WTC11 (cell line): Measurements from ENCODE around the gene FCN3. TPM values are rescaled to one million over a fixed set of nuclear protein-coding genes. Genes with fewer than 3 reads are reported as not detected.

Experiments
- ATAC-seq: fragments of 200-7000 bp; cut with Tn5 transposase; 2 replicates; pipeline ENCODE4 v1.10.0; 2021; ENCODE audit warnings: mild to moderate bottlenecking, moderate library complexity
- CTCF ChIA-PET: fragments of 300-600 bp; sonication (Branson Sonifier 250); formaldehyde crosslinking; loops from one replicate; lab custom pipeline; 2021; ENCODE audit warnings: antibody characterized with exemption; lab: Charles Lee
- POLR2A ChIA-PET: fragments of 350-600 bp; sonication (Branson Sonifier 250); formaldehyde crosslinking; loops from one replicate; lab custom pipeline; 2021; ENCODE audit warnings: antibody characterized with exemption; lab: Charles Lee
- DNase-seq: peaks from one replicate; pipeline ENCODE4 v3.0.0; 2021; ENCODE audit warnings: low spot score
- H3K27ac Mint-ChIP-seq: 2 replicates; pipeline ENCODE4 v1.8.0; 2021; ENCODE audit warnings: mixed read lengths
- H3K27me3 Mint-ChIP-seq: 2 replicates; pipeline ENCODE4 v1.8.0; 2021; ENCODE audit warnings: low read depth, mild to moderate bottlenecking, moderate library complexity, mixed read lengths
- H3K36me3 Mint-ChIP-seq: 2 replicates; pipeline ENCODE4 v1.8.0; 2021; ENCODE audit warnings: mixed read lengths
- H3K4me1 Mint-ChIP-seq: 2 replicates; pipeline ENCODE4 v1.8.0; 2022; ENCODE audit warnings: mixed read lengths
- H3K4me3 Mint-ChIP-seq: 2 replicates; pipeline ENCODE4 v1.8.0; 2021; ENCODE audit warnings: mild to moderate bottlenecking, moderate library complexity, mixed read lengths
- H3K9me3 Mint-ChIP-seq: 2 replicates; pipeline ENCODE4 v1.8.0; 2021; ENCODE audit warnings: mixed read lengths
- CREM ChIP-seq: sonication (generic); formaldehyde crosslinking; IDR thresholded peaks from 2 replicates; pipeline ENCODE4 v1.8.1; 2022; ENCODE audit warnings: mild to moderate bottlenecking, missing genetic modification reagents, moderate library complexity
- ELF4 ChIP-seq: sonication (generic); formaldehyde crosslinking; IDR thresholded peaks from 2 replicates; pipeline ENCODE4 v1.8.1; 2022; ENCODE audit warnings: low read depth, mild to moderate bottlenecking, moderate library complexity, missing genetic modification reagents
- EMX1 ChIP-seq: fragments of 250-450 bp; sonication (Bioruptor Pico); IDR thresholded peaks from 2 replicates; pipeline ENCODE4 v1.8.0; 2021; ENCODE audit warnings: mild to moderate bottlenecking
- FOXK1 ChIP-seq: sonication (generic); formaldehyde crosslinking; IDR thresholded peaks from 2 replicates; pipeline ENCODE4 v1.8.0; 2022; ENCODE audit warnings: mild to moderate bottlenecking, moderate library complexity, missing genetic modification reagents
- FOXP1 ChIP-seq: sonication (generic); formaldehyde crosslinking; IDR thresholded peaks from 2 replicates; pipeline ENCODE4 v1.8.0; 2022; ENCODE audit warnings: missing genetic modification reagents, mild to moderate bottlenecking, moderate library complexity, borderline replicate concordance
- FOXP4 ChIP-seq: sonication (generic); formaldehyde crosslinking; IDR thresholded peaks from 2 replicates; pipeline ENCODE4 v1.8.0; 2022; ENCODE audit warnings: mild to moderate bottlenecking, missing genetic modification reagents
- MAX ChIP-seq: sonication (generic); formaldehyde crosslinking; IDR thresholded peaks from 2 replicates; pipeline ENCODE4 v1.8.0; 2022; ENCODE audit warnings: mild to moderate bottlenecking, missing genetic modification reagents
- MLX ChIP-seq: sonication (generic); formaldehyde crosslinking; IDR thresholded peaks from 2 replicates; pipeline ENCODE4 v1.8.1; 2023; ENCODE audit warnings: mild to moderate bottlenecking, missing genetic modification reagents, moderate library complexity
- SMAD4 ChIP-seq: sonication (generic); formaldehyde crosslinking; IDR thresholded peaks from 2 replicates; pipeline ENCODE4 v1.8.0; 2022; ENCODE audit warnings: mild to moderate bottlenecking, missing genetic modification reagents
- STAT6 ChIP-seq: sonication (generic); formaldehyde crosslinking; conservative IDR thresholded peaks from 2 replicates; pipeline ENCODE4 v1.8.1; 2023; ENCODE audit warnings: mild to moderate bottlenecking, low read depth, missing genetic modification reagents, moderate library complexity
- TEAD4 ChIP-seq: sonication (generic); formaldehyde crosslinking; IDR thresholded peaks from 2 replicates; pipeline ENCODE4 v1.8.0; 2022; ENCODE audit warnings: mild to moderate bottlenecking, missing genetic modification reagents
- USF1 ChIP-seq: sonication (generic); formaldehyde crosslinking; IDR thresholded peaks from 2 replicates; pipeline ENCODE4 v1.8.0; 2022; ENCODE audit warnings: mild to moderate bottlenecking, missing genetic modification reagents
- ZNF416 ChIP-seq: fragments of 250-450 bp; sonication (Bioruptor Pico); IDR thresholded peaks from 2 replicates; pipeline ENCODE4 v1.9.0; 2021; ENCODE audit warnings: mild to moderate bottlenecking, inconsistent platforms
- total RNA-seq: library from RNA; stranded (reverse); gene quantifications from 3 replicates; pipeline ENCODE4 v1.2.3, GENCODE V29; 2021
- TF ChIP-seq, protein P1 (sequence below): fragments of 250-450 bp; sonication (Bioruptor Pico); IDR thresholded peaks from 2 replicates; pipeline ENCODE4 v1.9.0; 2021; ENCODE audit warnings: moderate library complexity, mild to moderate bottlenecking, inconsistent platforms, borderline replicate concordance
- TF ChIP-seq, protein P2 (sequence below): sonication (generic); formaldehyde crosslinking; IDR thresholded peaks from 2 replicates; pipeline ENCODE4 v1.8.1; 2023; ENCODE audit warnings: mild to moderate bottlenecking, missing genetic modification reagents, borderline replicate concordance
- TF ChIP-seq, protein P3 (sequence below): sonication (generic); formaldehyde crosslinking; IDR thresholded peaks from 2 replicates; pipeline ENCODE4 v1.8.1; 2022; ENCODE audit warnings: low read depth, missing genetic modification reagents, borderline replicate concordance
- TF ChIP-seq, protein P4 (sequence below): sonication (generic); formaldehyde crosslinking; IDR thresholded peaks from 2 replicates; pipeline ENCODE4 v1.8.1; 2022; ENCODE audit warnings: low read depth, mild to moderate bottlenecking, moderate library complexity, missing genetic modification reagents, borderline replicate concordance

The FCN3 gene
- total RNA-seq, 1 experiment from 2014 or later, result 0.98 TPM

GRCh38 chr1:27366411-27367159, 8.0 kb downstream of the FCN3 start, which contains the start of gene MAP3K6 (continued):
- TF ChIP-seq, protein P1, sequence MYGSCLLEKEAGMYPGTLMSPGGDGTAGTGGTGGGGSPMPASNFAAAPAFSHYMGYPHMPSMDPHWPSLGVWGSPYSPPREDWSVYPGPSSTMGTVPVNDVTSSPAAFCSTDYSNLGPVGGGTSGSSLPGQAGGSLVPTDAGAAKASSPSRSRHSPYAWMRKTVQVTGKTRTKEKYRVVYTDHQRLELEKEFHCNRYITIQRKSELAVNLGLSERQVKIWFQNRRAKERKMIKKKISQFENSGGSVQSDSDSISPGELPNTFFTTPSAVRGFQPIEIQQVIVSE (CRISPR knock-in tag), result no peak
- TF ChIP-seq EMX1 (CRISPR knock-in tag) (no peak), MLX (CRISPR knock-in tag) (no peak), STAT6 (CRISPR knock-in tag) (no peak), MAX (peak; percentile 43; the same call in 1 of the 2 replicates), USF1 (CRISPR knock-in tag) (no peak), FOXK1 (CRISPR knock-in tag) (no peak), CREM (CRISPR knock-in tag) (peak; percentile 67; the same call in 1 of the 2 replicates), ZNF416 (CRISPR knock-in tag) (no peak), ELF4 (CRISPR knock-in tag) (no peak), SMAD4 (CRISPR knock-in tag) (no peak)
- TF ChIP-seq, protein P2, sequence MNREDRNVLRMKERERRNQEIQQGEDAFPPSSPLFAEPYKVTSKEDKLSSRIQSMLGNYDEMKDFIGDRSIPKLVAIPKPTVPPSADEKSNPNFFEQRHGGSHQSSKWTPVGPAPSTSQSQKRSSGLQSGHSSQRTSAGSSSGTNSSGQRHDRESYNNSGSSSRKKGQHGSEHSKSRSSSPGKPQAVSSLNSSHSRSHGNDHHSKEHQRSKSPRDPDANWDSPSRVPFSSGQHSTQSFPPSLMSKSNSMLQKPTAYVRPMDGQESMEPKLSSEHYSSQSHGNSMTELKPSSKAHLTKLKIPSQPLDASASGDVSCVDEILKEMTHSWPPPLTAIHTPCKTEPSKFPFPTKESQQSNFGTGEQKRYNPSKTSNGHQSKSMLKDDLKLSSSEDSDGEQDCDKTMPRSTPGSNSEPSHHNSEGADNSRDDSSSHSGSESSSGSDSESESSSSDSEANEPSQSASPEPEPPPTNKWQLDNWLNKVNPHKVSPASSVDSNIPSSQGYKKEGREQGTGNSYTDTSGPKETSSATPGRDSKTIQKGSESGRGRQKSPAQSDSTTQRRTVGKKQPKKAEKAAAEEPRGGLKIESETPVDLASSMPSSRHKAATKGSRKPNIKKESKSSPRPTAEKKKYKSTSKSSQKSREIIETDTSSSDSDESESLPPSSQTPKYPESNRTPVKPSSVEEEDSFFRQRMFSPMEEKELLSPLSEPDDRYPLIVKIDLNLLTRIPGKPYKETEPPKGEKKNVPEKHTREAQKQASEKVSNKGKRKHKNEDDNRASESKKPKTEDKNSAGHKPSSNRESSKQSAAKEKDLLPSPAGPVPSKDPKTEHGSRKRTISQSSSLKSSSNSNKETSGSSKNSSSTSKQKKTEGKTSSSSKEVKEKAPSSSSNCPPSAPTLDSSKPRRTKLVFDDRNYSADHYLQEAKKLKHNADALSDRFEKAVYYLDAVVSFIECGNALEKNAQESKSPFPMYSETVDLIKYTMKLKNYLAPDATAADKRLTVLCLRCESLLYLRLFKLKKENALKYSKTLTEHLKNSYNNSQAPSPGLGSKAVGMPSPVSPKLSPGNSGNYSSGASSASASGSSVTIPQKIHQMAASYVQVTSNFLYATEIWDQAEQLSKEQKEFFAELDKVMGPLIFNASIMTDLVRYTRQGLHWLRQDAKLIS (CRISPR knock-in tag), result no peak
- TF ChIP-seq, protein P3, sequence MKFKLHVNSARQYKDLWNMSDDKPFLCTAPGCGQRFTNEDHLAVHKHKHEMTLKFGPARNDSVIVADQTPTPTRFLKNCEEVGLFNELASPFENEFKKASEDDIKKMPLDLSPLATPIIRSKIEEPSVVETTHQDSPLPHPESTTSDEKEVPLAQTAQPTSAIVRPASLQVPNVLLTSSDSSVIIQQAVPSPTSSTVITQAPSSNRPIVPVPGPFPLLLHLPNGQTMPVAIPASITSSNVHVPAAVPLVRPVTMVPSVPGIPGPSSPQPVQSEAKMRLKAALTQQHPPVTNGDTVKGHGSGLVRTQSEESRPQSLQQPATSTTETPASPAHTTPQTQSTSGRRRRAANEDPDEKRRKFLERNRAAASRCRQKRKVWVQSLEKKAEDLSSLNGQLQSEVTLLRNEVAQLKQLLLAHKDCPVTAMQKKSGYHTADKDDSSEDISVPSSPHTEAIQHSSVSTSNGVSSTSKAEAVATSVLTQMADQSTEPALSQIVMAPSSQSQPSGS (CRISPR knock-in tag), result no peak

GRCh38 chr1:27366113-27366410, 8.6 kb downstream of the FCN3 start:
- CTCF ChIA-PET, result interaction anchor here (0.6 to 8.7 kb wide), 42 partner anchors 11 to 689 kb away, joined by 3 to 258 read pairs (median 4); partner anchors contain the start of genes CD164L2, SLC9A1, SYTL1 and TMEM222
- ATAC-seq, result peak; percentile 56
- Mint-ChIP-seq H3K36me3 (no peaks in the 10 kb centered on the region), H3K9me3 (no peaks in the 10 kb centered on the region), H3K4me3 (peak overlapping the region; percentile 84), H3K4me1 (peaks cover 25% of the 10 kb centered on the region), H3K27ac (peak overlapping the region; percentile 97; the same call in 1 of the 2 replicates), H3K27me3 (peaks cover 28% of the 10 kb centered on the region)
- peak; percentile 91 for DNase-seq
- TF ChIP-seq FOXP1 (CRISPR knock-in tag) (0 out of 2 replicates have a peak, but pooled peaks have one; percentile 13), TEAD4 (CRISPR knock-in tag) (no peak), FOXP4 (peak; percentile 61; the same call in 1 of the 2 replicates)
- TF ChIP-seq, protein P4, sequence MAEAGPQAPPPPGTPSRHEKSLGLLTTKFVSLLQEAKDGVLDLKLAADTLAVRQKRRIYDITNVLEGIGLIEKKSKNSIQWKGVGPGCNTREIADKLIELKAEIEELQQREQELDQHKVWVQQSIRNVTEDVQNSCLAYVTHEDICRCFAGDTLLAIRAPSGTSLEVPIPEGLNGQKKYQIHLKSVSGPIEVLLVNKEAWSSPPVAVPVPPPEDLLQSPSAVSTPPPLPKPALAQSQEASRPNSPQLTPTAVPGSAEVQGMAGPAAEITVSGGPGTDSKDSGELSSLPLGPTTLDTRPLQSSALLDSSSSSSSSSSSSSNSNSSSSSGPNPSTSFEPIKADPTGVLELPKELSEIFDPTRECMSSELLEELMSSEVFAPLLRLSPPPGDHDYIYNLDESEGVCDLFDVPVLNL (CRISPR knock-in tag), result no peak
- POLR2A ChIA-PET, result interaction anchor here (0.5 to 4.1 kb wide), 17 partner anchors 9 to 429 kb away, joined by 3 to 29 read pairs (median 4); partner anchors contain the start of genes CD164L2, SYTL1 and WASF2
